Mammary epithelial cell (primary cell): ENCODE data around the gene ZNF746.

Experiments used
- EZH2 ChIP-seq: IDR thresholded peaks from 2 replicates; pipeline ENCODE4 v1.6.1; 2012; ENCODE audit warnings: low read length, inconsistent platforms, borderline replicate concordance
- TF ChIP-seq, protein P1 (sequence below), 2 donors: IDR thresholded peaks in 1 of 2; conservative IDR thresholded peaks in 1 of 2; 2 replicates each; pipeline ENCODE4 v1.5.1; 2011 to 2012; ENCODE audit warnings: inconsistent platforms in 2 of 2, low read length in 2 of 2, mild to moderate bottlenecking in 2 of 2, control low read depth in 1 of 2, low read depth in 1 of 2; ENCODE audit not compliant: insufficient read depth in 1 of 2; ENCODE audit errors: extremely low read depth in 1 of 2

DNA sequence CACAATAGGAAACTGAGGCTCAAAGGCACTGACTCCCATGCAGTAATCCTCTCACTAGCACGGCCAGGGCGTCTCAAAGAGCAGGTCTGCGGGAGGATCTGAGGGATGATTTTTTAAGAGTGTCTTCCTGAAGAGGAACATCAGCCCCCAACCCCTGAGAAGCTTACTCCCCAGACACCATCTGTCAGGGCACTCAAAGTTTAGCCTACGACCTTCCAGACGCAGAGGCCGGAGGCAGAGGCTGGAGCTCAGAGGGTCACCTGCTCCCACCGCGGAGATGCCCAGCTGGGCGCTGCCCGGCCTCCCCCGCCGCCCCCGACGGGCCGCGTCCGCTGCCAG, 38.4 kb downstream of the ZNF746 start:
- TF ChIP-seq, protein P1, sequence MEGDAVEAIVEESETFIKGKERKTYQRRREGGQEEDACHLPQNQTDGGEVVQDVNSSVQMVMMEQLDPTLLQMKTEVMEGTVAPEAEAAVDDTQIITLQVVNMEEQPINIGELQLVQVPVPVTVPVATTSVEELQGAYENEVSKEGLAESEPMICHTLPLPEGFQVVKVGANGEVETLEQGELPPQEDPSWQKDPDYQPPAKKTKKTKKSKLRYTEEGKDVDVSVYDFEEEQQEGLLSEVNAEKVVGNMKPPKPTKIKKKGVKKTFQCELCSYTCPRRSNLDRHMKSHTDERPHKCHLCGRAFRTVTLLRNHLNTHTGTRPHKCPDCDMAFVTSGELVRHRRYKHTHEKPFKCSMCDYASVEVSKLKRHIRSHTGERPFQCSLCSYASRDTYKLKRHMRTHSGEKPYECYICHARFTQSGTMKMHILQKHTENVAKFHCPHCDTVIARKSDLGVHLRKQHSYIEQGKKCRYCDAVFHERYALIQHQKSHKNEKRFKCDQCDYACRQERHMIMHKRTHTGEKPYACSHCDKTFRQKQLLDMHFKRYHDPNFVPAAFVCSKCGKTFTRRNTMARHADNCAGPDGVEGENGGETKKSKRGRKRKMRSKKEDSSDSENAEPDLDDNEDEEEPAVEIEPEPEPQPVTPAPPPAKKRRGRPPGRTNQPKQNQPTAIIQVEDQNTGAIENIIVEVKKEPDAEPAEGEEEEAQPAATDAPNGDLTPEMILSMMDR (conservative IDR thresholded peaks at IDR 0.05 in 1 of 2, IDR thresholded peaks at IDR 0.05 in 1 of 2; ENCODE audit: extremely low read depth in 1 of 2, insufficient read depth in 1 of 2, low read depth in 1 of 2, low read length in 2 of 2): no peak
- no peak for TF ChIP-seq EZH2
